H1 (cell line): ENCODE measurements around the gene NKAIN1. TPM values are rescaled to one million over a fixed set of nuclear protein-coding genes. Genes with fewer than 3 reads are reported as not detected.

Experiments used
- ATF3 ChIP-seq: IDR thresholded peaks from 2 replicates; pipeline ENCODE4 v1.6.1; 2011; ENCODE audit warnings: low read depth, mild to moderate bottlenecking, low read length; ENCODE audit not compliant: insufficient read depth
- FOSL1 ChIP-seq: IDR thresholded peaks from 2 replicates; pipeline ENCODE4 v1.6.1; 2011; ENCODE audit warnings: mild to moderate bottlenecking, low read depth, low read length, moderate library complexity; ENCODE audit not compliant: insufficient read depth
- GABPA ChIP-seq: IDR thresholded peaks from 2 replicates; pipeline ENCODE4 v1.6.1; 2011; ENCODE audit warnings: mild to moderate bottlenecking, low read length, moderate library complexity, borderline replicate concordance; ENCODE audit not compliant: insufficient read depth
- JUND ChIP-seq: IDR thresholded peaks from 2 replicates; pipeline ENCODE4 v1.6.1; 2011; ENCODE audit warnings: mild to moderate bottlenecking, improper control_type of control experiment, low read length
- RAD21 ChIP-seq, 2 experiments: IDR thresholded peaks in 1 of 2; conservative IDR thresholded peaks in 1 of 2; 2 replicates each; pipeline ENCODE4 v1.6.1; 2011; ENCODE audit warnings: low read depth in 2 of 2, low read length in 2 of 2, improper control_type of control experiment in 1 of 2, inconsistent platforms in 1 of 2, mild to moderate bottlenecking in 1 of 2, moderate library complexity in 1 of 2
- SAP30 ChIP-seq: fragments of 300-600 bp; sonication (generic); IDR thresholded peaks from 2 replicates; pipeline ENCODE4 v1.7.1; 2012; ENCODE audit warnings: low read length, moderate library complexity, mild to moderate bottlenecking, inconsistent platforms; ENCODE audit not compliant: insufficient read depth, insufficient replicate concordance
- polyA plus RNA-seq, 7 experiments: library from polyadenylated mRNA; depleted of rRNA in 3 of 7; stranded (reverse) in 5 of 7; unstranded in 2 of 7; fragments of >200 nt in 5 of 7; fragments of 200-250 nt in 2 of 7; gene quantifications; 1 replicate in 5 of 7; 2 replicates in 1 of 7; 4 replicates in 1 of 7; pipeline versions ENCODE4 v1.2.1 to v1.2.3, GENCODE V29; 2011 to 2013; ENCODE audit warnings: missing spikeins in 2 of 7, mixed read lengths in 2 of 7
- total RNA-seq: library from RNA; stranded (reverse); fragmentation: NEBNext Ultra II Directional; extraction: Animal tissue kit (Norgen Biotek cat#: 25700); gene quantifications from 2 replicates; pipeline ENCODE4 v1.2.1, GENCODE V29; 2021
- TF ChIP-seq, protein P1 (sequence below): fragments of 300-600 bp; sonication (generic); IDR thresholded peaks from 2 replicates; pipeline ENCODE4 v1.7.1; 2012; ENCODE audit warnings: low read length, moderate library complexity, mild to moderate bottlenecking, inconsistent platforms; ENCODE audit not compliant: insufficient replicate concordance
- TF ChIP-seq, protein P2 (sequence below): IDR thresholded peaks from 2 replicates; pipeline ENCODE4 v1.6.1; 2012; ENCODE audit warnings: low read length, inconsistent platforms

The NKAIN1 gene
- total and polyA plus RNA-seq, 2 of the 8 experiments (the other 6 are each of a cell fraction or from before 2014, with no cell fraction given) = 59.3 to 66.9 TPM

GRCh38 chr1:31140299-31140698 lies 99.4 kb downstream of the NKAIN1 start (continued):
- TF ChIP-seq, protein P1, sequence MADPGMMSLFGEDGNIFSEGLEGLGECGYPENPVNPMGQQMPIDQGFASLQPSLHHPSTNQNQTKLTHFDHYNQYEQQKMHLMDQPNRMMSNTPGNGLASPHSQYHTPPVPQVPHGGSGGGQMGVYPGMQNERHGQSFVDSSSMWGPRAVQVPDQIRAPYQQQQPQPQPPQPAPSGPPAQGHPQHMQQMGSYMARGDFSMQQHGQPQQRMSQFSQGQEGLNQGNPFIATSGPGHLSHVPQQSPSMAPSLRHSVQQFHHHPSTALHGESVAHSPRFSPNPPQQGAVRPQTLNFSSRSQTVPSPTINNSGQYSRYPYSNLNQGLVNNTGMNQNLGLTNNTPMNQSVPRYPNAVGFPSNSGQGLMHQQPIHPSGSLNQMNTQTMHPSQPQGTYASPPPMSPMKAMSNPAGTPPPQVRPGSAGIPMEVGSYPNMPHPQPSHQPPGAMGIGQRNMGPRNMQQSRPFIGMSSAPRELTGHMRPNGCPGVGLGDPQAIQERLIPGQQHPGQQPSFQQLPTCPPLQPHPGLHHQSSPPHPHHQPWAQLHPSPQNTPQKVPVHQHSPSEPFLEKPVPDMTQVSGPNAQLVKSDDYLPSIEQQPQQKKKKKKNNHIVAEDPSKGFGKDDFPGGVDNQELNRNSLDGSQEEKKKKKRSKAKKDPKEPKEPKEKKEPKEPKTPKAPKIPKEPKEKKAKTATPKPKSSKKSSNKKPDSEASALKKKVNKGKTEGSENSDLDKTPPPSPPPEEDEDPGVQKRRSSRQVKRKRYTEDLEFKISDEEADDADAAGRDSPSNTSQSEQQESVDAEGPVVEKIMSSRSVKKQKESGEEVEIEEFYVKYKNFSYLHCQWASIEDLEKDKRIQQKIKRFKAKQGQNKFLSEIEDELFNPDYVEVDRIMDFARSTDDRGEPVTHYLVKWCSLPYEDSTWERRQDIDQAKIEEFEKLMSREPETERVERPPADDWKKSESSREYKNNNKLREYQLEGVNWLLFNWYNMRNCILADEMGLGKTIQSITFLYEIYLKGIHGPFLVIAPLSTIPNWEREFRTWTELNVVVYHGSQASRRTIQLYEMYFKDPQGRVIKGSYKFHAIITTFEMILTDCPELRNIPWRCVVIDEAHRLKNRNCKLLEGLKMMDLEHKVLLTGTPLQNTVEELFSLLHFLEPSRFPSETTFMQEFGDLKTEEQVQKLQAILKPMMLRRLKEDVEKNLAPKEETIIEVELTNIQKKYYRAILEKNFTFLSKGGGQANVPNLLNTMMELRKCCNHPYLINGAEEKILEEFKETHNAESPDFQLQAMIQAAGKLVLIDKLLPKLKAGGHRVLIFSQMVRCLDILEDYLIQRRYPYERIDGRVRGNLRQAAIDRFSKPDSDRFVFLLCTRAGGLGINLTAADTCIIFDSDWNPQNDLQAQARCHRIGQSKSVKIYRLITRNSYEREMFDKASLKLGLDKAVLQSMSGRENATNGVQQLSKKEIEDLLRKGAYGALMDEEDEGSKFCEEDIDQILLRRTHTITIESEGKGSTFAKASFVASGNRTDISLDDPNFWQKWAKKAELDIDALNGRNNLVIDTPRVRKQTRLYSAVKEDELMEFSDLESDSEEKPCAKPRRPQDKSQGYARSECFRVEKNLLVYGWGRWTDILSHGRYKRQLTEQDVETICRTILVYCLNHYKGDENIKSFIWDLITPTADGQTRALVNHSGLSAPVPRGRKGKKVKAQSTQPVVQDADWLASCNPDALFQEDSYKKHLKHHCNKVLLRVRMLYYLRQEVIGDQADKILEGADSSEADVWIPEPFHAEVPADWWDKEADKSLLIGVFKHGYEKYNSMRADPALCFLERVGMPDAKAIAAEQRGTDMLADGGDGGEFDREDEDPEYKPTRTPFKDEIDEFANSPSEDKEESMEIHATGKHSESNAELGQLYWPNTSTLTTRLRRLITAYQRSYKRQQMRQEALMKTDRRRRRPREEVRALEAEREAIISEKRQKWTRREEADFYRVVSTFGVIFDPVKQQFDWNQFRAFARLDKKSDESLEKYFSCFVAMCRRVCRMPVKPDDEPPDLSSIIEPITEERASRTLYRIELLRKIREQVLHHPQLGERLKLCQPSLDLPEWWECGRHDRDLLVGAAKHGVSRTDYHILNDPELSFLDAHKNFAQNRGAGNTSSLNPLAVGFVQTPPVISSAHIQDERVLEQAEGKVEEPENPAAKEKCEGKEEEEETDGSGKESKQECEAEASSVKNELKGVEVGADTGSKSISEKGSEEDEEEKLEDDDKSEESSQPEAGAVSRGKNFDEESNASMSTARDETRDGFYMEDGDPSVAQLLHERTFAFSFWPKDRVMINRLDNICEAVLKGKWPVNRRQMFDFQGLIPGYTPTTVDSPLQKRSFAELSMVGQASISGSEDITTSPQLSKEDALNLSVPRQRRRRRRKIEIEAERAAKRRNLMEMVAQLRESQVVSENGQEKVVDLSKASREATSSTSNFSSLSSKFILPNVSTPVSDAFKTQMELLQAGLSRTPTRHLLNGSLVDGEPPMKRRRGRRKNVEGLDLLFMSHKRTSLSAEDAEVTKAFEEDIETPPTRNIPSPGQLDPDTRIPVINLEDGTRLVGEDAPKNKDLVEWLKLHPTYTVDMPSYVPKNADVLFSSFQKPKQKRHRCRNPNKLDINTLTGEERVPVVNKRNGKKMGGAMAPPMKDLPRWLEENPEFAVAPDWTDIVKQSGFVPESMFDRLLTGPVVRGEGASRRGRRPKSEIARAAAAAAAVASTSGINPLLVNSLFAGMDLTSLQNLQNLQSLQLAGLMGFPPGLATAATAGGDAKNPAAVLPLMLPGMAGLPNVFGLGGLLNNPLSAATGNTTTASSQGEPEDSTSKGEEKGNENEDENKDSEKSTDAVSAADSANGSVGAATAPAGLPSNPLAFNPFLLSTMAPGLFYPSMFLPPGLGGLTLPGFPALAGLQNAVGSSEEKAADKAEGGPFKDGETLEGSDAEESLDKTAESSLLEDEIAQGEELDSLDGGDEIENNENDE = no peak
- TF ChIP-seq, protein P2, sequence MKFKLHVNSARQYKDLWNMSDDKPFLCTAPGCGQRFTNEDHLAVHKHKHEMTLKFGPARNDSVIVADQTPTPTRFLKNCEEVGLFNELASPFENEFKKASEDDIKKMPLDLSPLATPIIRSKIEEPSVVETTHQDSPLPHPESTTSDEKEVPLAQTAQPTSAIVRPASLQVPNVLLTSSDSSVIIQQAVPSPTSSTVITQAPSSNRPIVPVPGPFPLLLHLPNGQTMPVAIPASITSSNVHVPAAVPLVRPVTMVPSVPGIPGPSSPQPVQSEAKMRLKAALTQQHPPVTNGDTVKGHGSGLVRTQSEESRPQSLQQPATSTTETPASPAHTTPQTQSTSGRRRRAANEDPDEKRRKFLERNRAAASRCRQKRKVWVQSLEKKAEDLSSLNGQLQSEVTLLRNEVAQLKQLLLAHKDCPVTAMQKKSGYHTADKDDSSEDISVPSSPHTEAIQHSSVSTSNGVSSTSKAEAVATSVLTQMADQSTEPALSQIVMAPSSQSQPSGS = no peak
- TF ChIP-seq GABPA (no peak), ATF3 (no peak), SAP30 (no peak), JUND (no peak), RAD21 (IDR thresholded peaks at IDR 0.05 in 1 of 2, conservative IDR thresholded peaks at IDR 0.05 in 1 of 2; ENCODE audit: low read depth in 2 of 2, low read length in 2 of 2) (no peak), FOSL1 (no peak)
